Metanephros (tissue), 2 donors: ENCODE results near the gene TTC3. TPM values are rescaled to one million over a fixed set of nuclear protein-coding genes. Genes with fewer than 3 reads are reported as not detected.

Experiments used
- small RNA-seq: library from RNA; depleted of rRNA; stranded (forward); fragments of <200 nt; gene quantifications from one replicate; pipeline ENCODE3, GENCODE V24; 2014; ENCODE audit warnings: low replicate concordance
- total RNA-seq: library from RNA; depleted of rRNA; stranded (reverse); fragments of >200 nt; gene quantifications from one replicate; pipeline ENCODE4 v1.2.3, GENCODE V29; 2014

Gene TTC3, protein sequence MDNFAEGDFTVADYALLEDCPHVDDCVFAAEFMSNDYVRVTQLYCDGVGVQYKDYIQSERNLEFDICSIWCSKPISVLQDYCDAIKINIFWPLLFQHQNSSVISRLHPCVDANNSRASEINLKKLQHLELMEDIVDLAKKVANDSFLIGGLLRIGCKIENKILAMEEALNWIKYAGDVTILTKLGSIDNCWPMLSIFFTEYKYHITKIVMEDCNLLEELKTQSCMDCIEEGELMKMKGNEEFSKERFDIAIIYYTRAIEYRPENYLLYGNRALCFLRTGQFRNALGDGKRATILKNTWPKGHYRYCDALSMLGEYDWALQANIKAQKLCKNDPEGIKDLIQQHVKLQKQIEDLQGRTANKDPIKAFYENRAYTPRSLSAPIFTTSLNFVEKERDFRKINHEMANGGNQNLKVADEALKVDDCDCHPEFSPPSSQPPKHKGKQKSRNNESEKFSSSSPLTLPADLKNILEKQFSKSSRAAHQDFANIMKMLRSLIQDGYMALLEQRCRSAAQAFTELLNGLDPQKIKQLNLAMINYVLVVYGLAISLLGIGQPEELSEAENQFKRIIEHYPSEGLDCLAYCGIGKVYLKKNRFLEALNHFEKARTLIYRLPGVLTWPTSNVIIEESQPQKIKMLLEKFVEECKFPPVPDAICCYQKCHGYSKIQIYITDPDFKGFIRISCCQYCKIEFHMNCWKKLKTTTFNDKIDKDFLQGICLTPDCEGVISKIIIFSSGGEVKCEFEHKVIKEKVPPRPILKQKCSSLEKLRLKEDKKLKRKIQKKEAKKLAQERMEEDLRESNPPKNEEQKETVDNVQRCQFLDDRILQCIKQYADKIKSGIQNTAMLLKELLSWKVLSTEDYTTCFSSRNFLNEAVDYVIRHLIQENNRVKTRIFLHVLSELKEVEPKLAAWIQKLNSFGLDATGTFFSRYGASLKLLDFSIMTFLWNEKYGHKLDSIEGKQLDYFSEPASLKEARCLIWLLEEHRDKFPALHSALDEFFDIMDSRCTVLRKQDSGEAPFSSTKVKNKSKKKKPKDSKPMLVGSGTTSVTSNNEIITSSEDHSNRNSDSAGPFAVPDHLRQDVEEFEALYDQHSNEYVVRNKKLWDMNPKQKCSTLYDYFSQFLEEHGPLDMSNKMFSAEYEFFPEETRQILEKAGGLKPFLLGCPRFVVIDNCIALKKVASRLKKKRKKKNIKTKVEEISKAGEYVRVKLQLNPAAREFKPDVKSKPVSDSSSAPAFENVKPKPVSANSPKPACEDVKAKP (N-terminal part only)
- total RNA-seq = 230 TPM

DNA sequence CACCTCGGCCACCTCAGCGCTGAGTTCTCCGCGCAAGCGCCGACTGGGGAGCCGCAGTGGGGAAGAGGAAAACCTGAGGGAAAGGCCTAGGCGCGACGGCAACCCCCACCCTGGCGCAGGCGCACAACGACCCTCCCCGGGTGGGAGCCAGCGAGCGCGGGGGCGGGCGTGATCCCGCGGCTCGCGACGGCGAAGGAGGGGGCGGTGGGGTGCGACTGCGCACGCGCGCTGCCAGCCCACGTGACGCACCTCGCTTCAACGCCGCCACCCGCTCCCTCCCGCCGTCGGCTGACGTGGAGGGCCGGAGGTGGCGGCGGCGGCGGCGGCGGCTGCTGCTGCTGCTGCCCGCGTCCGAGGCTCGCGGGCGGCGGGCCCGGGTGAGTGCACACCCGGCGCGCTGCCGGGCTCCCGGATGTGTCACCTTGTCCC is at the start of gene TTC3, which contains the start of gene PIGP:
TSS of gene TTC3 (plus strand) at position 267 of the 429 bp plus-strand sequence. CDS start 14,004 bp downstream, outside the sequence.
TSS of gene PIGP (minus strand) at position 84 of the 429 bp plus-strand sequence. CDS start 556 bp downstream, outside the sequence.

Small RNA genes within 50 kb of the gene (small RNA-seq; reads per million reads assigned to genes)
- gene RN7SL678P = not detected
- gene RNU6-696P = not detected

Other genes with a start within 250 kb of the TTC3 start
- 21.9 TPM for gene HLCS, start 106.6 kb upstream of the TTC3 start, total RNA-seq
- 0.99 TPM for gene RIPPLY3, start 66.6 kb upstream of the TTC3 start, total RNA-seq
- 20.6 TPM for gene PIGP, start 183 bp upstream of the TTC3 start, total RNA-seq
- gene VPS26C, start 194.1 kb downstream of the TTC3 start, total RNA-seq = 45.5 TPM